ENCODE data around the gene WNT1. TPM values are rescaled to one million over a fixed set of nuclear protein-coding genes. Genes with fewer than 3 reads are reported as not detected.

WNT1 gene
- total and polyA plus RNA-seq, 2 donors (not counting 1 experiment from before 2014, with no cell fraction given), result not detected

DNA sequence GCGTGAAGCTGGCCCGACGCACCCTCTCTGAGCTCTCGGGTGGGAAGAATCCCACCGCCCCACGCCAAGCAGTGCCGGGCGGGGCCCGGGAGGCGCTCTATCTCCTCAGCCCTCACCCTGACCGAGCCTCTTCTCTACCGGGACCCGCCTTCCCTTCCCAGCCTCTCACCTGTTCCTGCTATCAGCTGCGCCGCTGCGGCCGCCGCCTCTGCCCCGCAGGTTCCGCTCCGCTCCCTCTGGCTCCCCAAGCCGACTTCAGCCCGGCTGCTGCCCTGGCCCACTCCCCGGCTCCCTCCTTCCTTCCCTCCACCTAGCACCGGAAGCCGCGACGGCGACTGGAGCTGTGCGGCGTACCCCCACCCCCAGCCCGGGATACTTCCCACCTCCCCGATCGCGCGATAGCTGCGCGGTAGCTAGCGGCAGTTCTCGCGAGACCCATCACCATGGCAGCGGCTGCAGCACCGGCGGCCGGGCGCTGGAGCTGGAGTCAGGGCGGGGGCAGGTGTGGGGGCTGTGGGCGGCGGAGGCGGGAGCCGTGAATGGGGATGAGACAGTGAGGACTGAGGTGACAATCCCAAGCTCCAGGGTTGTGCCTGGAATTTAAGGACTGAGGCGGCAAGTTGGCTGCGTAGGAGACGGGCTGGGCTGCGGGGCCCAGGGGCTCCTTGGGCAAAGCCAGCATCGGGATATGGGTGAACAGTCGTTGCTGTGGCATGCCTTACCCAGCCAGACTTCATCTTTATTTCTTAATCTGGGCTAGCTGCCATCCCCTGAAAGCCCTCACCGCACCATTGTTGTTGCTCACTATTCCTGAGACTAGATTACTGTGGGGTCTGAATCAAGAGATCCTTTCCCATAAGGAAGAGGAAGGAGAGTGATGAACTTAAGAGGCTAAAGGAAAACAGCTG, 20.7 kb upstream of the WNT1 start, which contains the start of gene ARF3:
Gene ARF3 (minus strand): TSS at position 347 of the 908 bp plus-strand sequence. CDS start 16,392 bp downstream, outside the sequence.
- no peaks in the 10 kb centered on the region for H4K20me1 ChIP-seq (ENCODE audit: control insufficient read depth, extremely low read depth, insufficient read depth, low read length)
- peak within 1 kb of the TSS; percentile 91 for H3K9ac ChIP-seq (ENCODE audit: insufficient read depth, low read length)
- peaks cover 43% of the 10 kb centered on the region for H3K79me2 ChIP-seq (ENCODE audit: control insufficient read depth, insufficient read depth, low read length)
- no peaks in the 10 kb centered on the region for H3K9me3 ChIP-seq (ENCODE audit: control insufficient read depth, insufficient read depth, low read depth, low read length)
- H3K36me3 ChIP-seq (ENCODE audit: control insufficient read depth, insufficient read depth, low read length), result peaks cover 2% of the 10 kb centered on the region
- H3K4me1 ChIP-seq (ENCODE audit: control insufficient read depth, extremely low read depth, insufficient read depth, low read length), result peaks cover 9% of the 10 kb centered on the region
- peak within 1 kb of the TSS; percentile 93 to 95 (median 94) for H3K4me3 ChIP-seq (replicated peaks in 1 of 4; ENCODE audit: control extremely low read depth in 1 of 4, insufficient read depth in 1 of 4, low read depth in 3 of 4, low read length in 4 of 4)
- peak within 1 kb of the TSS; percentile 83 for H3K27ac ChIP-seq (ENCODE audit: insufficient read depth, low read length)
- peak within 1 kb of the TSS; percentile 96 for H3K4me2 ChIP-seq (ENCODE audit: extremely low read depth, insufficient read depth, low read length)
- H2AFZ ChIP-seq (ENCODE audit: low read length), result peak within 1 kb of the TSS; percentile 90
- H3K27me3 ChIP-seq (ENCODE audit: control insufficient read depth, insufficient read depth, low read length), result no peaks in the 10 kb centered on the region
- DNase-seq (ENCODE audit: low read depth in 2 of 2), result peak; percentile 88 to 90
- TF ChIP-seq CTCF (conservative IDR thresholded peaks at IDR 0.05 in 1 of 2, IDR thresholded peaks at IDR 0.05 in 1 of 2; ENCODE audit: low read depth in 1 of 2, low read length in 2 of 2) (no peak), EZH2 (IDR thresholded peaks at IDR 0.05; ENCODE audit: low read length, missing control alignments) (no peak)

- peak overlapping the region; percentile 96 for H3K4me2 ChIP-seq (ENCODE audit: extremely low read depth, insufficient read depth, low read length)
- TF ChIP-seq EZH2 (IDR thresholded peaks at IDR 0.05; ENCODE audit: low read length, missing control alignments) (no peak), CTCF (conservative IDR thresholded peaks at IDR 0.05 in 1 of 2, IDR thresholded peaks at IDR 0.05 in 1 of 2; ENCODE audit: low read depth in 1 of 2, low read length in 2 of 2) (no peak)
- H3K36me3 ChIP-seq (ENCODE audit: control insufficient read depth, insufficient read depth, low read length), result no peaks in the 10 kb centered on the region
- no peak overlapping the region for H3K27ac ChIP-seq (ENCODE audit: insufficient read depth, low read length)
- H3K9me3 ChIP-seq (ENCODE audit: control insufficient read depth, insufficient read depth, low read depth, low read length), result no peaks in the 10 kb centered on the region
- DNase-seq (ENCODE audit: low read depth in 2 of 2), result no peak
- H2AFZ ChIP-seq (ENCODE audit: low read length), result peak overlapping the region; percentile 90
- peaks cover 38% of the 10 kb centered on the region for H3K79me2 ChIP-seq (ENCODE audit: control insufficient read depth, insufficient read depth, low read length)
- H3K27me3 ChIP-seq (ENCODE audit: control insufficient read depth, insufficient read depth, low read length), result no peaks in the 10 kb centered on the region
- H3K4me3 ChIP-seq (replicated peaks in 1 of 4; ENCODE audit: control extremely low read depth in 1 of 4, insufficient read depth in 1 of 4, low read depth in 3 of 4, low read length in 4 of 4), result peak overlapping the region in 3 of 4 experiments; percentile 93 to 95 (median 94)
- H3K9ac ChIP-seq (ENCODE audit: insufficient read depth, low read length), result no peak overlapping the region
- no peaks in the 10 kb centered on the region for H4K20me1 ChIP-seq (ENCODE audit: control insufficient read depth, extremely low read depth, insufficient read depth, low read length)
- peaks cover 9% of the 10 kb centered on the region for H3K4me1 ChIP-seq (ENCODE audit: control insufficient read depth, extremely low read depth, insufficient read depth, low read length)
These were observed 20.1 kb upstream of the WNT1 start for GRCh38 chr12:48958049-48958388.

- H3K9ac ChIP-seq (ENCODE audit: insufficient read depth, low read length), result no peak overlapping the region
- no peak overlapping the region for H2AFZ ChIP-seq (ENCODE audit: low read length)
These were observed 17.3 kb upstream of the WNT1 start for GRCh38 chr12:48960834-48961233.

More at GRCh38 chr12:48960834-48961233, 17.3 kb upstream of the WNT1 start:
- Histone ChIP-seq H3K4me3 (replicated peaks in 1 of 4; ENCODE audit: control extremely low read depth in 1 of 4, insufficient read depth in 1 of 4, low read depth in 3 of 4, low read length in 4 of 4) (no peak overlapping the region), H3K36me3 (ENCODE audit: control insufficient read depth, insufficient read depth, low read length) (no peaks in the 10 kb centered on the region), H4K20me1 (ENCODE audit: control insufficient read depth, extremely low read depth, insufficient read depth, low read length) (no peaks in the 10 kb centered on the region), H3K9me3 (ENCODE audit: control insufficient read depth, insufficient read depth, low read depth, low read length) (no peaks in the 10 kb centered on the region), H3K4me1 (ENCODE audit: control insufficient read depth, extremely low read depth, insufficient read depth, low read length) (peaks cover 7% of the 10 kb centered on the region), H3K79me2 (ENCODE audit: control insufficient read depth, insufficient read depth, low read length) (peaks cover 12% of the 10 kb centered on the region), H3K27ac (ENCODE audit: insufficient read depth, low read length) (no peak overlapping the region), H3K27me3 (ENCODE audit: control insufficient read depth, insufficient read depth, low read length) (peaks cover 14% of the 10 kb centered on the region), H3K4me2 (ENCODE audit: extremely low read depth, insufficient read depth, low read length) (no peak overlapping the region)
- no peak for DNase-seq (ENCODE audit: low read depth in 2 of 2)
- TF ChIP-seq EZH2 (IDR thresholded peaks at IDR 0.05; ENCODE audit: low read length, missing control alignments) (no peak), CTCF (conservative IDR thresholded peaks at IDR 0.05 in 1 of 2, IDR thresholded peaks at IDR 0.05 in 1 of 2; ENCODE audit: low read depth in 1 of 2, low read length in 2 of 2) (no peak)

Measured in fibroblast of lung (primary cell).